Pericardium fibroblast (primary cell): ENCODE results near the gene KRT83. TPM values are rescaled to one million over a fixed set of nuclear protein-coding genes. Genes with fewer than 3 reads are reported as not detected.

Experiments
- total RNA-seq: library from RNA; depleted of rRNA; stranded (reverse); fragments of >200 nt; gene quantifications from 2 replicates; pipeline ENCODE4 v1.2.3, GENCODE V29; 2015

The KRT83 gene
- not detected in 2 replicates for total RNA-seq

GRCh38 chr12:52320784-52321400, at the start of gene KRT83:
Gene KRT83, minus strand, starts transcription at chr12:52321398. Its CDS starts 63 bp downstream, at chr12:52321335.

GRCh38 chr12:52366738-52367485, 45.7 kb upstream of the KRT83 start, which contains the start of gene KRT85:
Gene KRT85, minus strand, starts transcription at chr12:52367481. Its CDS starts 76 bp downstream, at chr12:52367405.

GRCh38 chr12:52291267-52291935, 29.8 kb downstream of the KRT83 start, which contains the start of gene KRT81:
Gene KRT81, minus strand, starts transcription at chr12:52291534. Its CDS starts 69 bp downstream, at chr12:52291465.

GRCh38 chr12:52274521-52275120, 46.6 kb downstream of the KRT83 start, which contains the start of gene KRT86:
Gene KRT86, plus strand, starts transcription at chr12:52274645. Its CDS starts 27,272 bp downstream, at chr12:52301917.

Other genes starting within 250 kb of the KRT83 start
- gene SMIM41, start 241.7 kb downstream of the KRT83 start, total RNA-seq: 2.0 TPM in 1 of 2 replicates, not detected in the other
- 0.09 and 0.35 TPM in 2 replicates for gene KRT80, start 129.4 kb downstream of the KRT83 start, total RNA-seq
- gene KRT7, start 88.2 kb downstream of the KRT83 start, total RNA-seq: 5.2 and 118 TPM in 2 replicates
- under 0.01 TPM in 1 of 2 replicates, not detected in the other for gene KRT86, start 46.8 kb downstream of the KRT83 start, total RNA-seq
- not detected in 2 replicates for gene KRT81, start 29.9 kb downstream of the KRT83 start, total RNA-seq
- not detected in 2 replicates for gene KRT85, start 46.1 kb upstream of the KRT83 start, total RNA-seq
- 0.09 TPM in 1 of 2 replicates, not detected in the other for gene KRT84, start 64.3 kb upstream of the KRT83 start, total RNA-seq
- gene KRT82, start 84.9 kb upstream of the KRT83 start, total RNA-seq: not detected in 2 replicates
- not detected in 2 replicates for gene KRT75, start 113.0 kb upstream of the KRT83 start, total RNA-seq
- not detected in 2 replicates for gene KRT6B, start 130.7 kb upstream of the KRT83 start, total RNA-seq
- not detected in 2 replicates for gene KRT6C, start 152.4 kb upstream of the KRT83 start, total RNA-seq
- 0.17 and 1.4 TPM in 2 replicates for gene KRT6A, start 171.9 kb upstream of the KRT83 start, total RNA-seq
- 0.82 TPM in 1 of 2 replicates, not detected in the other for gene KRT5, start 199.0 kb upstream of the KRT83 start, total RNA-seq
- gene KRT71, start 231.7 kb upstream of the KRT83 start, total RNA-seq: not detected in 2 replicates